ENCODE data around the gene MAGEL2. TPM values are rescaled to one million over a fixed set of nuclear protein-coding genes. Genes with fewer than 3 reads are reported as not detected.
"Not testable (repeated sequence)": the region's sequence is repeated elsewhere in the genome, so short reads cannot be mapped to it uniquely, and the experiment has no call there.

The MAGEL2 gene
- total RNA-seq, 2 donors from 2014 or later: not detected

DNA sequence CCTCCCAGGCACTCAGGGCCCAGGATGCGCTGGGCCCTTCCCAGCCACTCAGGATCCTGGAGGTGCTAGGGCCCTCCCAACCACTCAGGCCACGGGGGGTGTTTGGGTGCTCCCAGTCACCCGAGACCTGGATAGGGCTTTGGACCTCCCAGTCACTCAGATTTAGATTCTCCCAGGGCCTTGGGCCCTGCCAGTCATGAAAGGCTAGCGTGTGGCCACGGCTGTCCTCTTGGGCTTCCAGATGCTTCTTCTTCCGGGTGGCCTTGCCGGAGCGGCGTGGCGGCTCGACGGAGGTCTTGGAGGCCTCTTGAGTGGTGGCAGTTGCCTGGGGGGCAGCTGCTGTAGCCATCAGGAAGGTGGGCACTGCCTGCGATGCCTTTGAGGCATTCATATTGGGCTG, 2.8 kb downstream of the MAGEL2 start:
- H3K36me3 Mint-ChIP-seq (ENCODE audit: low read depth): no peaks in the 10 kb centered on the region
- no peak for ATAC-seq (replicated peaks)
- H3K9me3 Mint-ChIP-seq: no peaks in the 10 kb centered on the region
- H3K27me3 Mint-ChIP-seq: peaks cover 10% of the 10 kb centered on the region
- H3K27ac Mint-ChIP-seq: no peak overlapping the region
- no peaks in the 10 kb centered on the region for H3K4me1 Mint-ChIP-seq
- H3K4me3 Mint-ChIP-seq: no peak overlapping the region

DNA sequence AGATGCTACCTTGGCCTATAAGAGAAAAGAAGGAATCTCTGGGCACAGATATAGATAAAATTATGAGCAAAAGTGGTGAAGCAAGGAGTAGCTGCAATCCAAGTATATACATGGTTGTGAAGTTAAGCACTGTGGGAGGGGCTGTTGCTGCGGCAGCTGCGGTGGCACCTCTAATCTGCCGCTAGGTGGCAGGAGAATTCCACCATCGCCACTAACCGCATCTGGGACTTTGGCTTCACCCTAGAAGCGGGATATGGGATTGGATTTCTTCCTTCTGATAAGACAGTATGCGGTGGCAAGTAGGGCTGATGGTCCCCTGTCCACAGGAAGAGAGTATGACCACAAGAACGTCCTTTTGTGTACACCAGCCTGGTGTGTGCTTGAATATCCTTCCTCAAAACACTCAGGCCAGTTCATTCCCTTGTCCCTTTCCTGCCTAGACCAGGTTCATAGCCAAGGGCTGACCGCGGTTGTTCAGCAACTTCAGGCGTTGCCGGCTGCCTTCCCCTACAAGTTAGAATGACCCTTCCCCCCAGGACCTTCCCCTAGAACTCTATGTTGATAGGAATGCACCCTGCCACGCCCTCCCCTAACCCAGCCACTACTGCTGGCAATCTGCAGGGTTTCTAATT, 5.1 kb downstream of the MAGEL2 start:
- Mint-ChIP-seq H3K4me3 (no peak overlapping the region), H3K9me3 (no peaks in the 10 kb centered on the region), H3K27me3 (peaks cover 4% of the 10 kb centered on the region), H3K4me1 (no peaks in the 10 kb centered on the region), H3K36me3 (ENCODE audit: low read depth) (no peaks in the 10 kb centered on the region), H3K27ac (no peak overlapping the region)
- ATAC-seq (replicated peaks): peak; percentile 59

DNA sequence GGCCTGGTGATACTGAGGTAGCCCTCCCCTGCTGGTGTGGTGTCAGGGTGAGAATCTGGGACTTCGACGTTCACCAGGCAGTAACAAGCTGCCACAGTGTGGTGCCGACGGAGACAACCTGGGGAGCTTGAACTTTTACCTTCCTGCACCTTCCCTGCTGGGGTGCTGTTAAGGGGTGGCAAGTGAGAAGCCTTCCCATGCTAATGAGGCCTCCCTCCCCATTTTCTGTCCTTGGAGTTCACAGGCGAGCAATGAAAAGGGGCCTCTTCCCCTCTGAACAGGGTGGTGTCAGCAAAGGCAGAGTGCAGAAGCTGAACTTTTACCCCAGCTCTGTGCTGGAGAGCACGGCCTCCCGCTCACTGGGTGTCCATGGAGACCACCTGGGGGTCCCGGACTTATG, 13.5 kb downstream of the MAGEL2 start:
- Mint-ChIP-seq H3K4me1 (no peaks in the 10 kb centered on the region), H3K27me3 (no peaks in the 10 kb centered on the region), H3K36me3 (ENCODE audit: low read depth) (no peaks in the 10 kb centered on the region)

DNA sequence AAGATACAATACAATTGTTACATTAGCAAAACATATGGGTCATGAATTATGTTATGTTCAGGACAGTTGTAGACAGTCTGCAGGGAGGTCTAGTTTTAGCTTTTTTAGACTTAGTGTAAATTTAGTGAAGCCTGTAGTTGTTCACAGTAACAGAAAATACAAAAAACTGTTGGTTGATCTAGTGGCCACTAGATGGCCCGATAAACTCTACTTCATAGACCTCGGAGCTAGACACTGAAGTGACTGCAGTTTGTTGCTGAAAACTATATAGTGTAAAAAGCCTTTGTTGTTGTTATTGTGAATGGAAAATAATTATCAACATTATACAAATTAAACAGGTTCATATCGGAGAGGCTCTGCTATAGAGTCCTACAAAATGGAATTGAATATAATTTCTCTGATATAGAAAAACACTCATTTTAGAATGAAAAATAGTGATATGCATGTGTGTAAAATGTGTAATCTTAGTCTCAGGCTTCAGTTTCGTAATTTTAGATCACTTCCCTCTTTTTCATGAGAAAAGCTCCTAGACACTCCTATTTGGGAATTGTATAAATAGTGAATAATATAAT, 18.3 kb downstream of the MAGEL2 start:
- Mint-ChIP-seq H3K4me3 (no peak overlapping the region), H3K36me3 (ENCODE audit: low read depth) (no peaks in the 10 kb centered on the region), H3K27ac (no peak overlapping the region), H3K4me1 (no peaks in the 10 kb centered on the region), H3K27me3 (peaks cover 9% of the 10 kb centered on the region), H3K9me3 (no peaks in the 10 kb centered on the region)
- no peak for ATAC-seq (replicated peaks)

More for the DNA sequence above, 13.5 kb downstream of the MAGEL2 start:
- Mint-ChIP-seq H3K27ac (no peak overlapping the region), H3K9me3 (no peaks in the 10 kb centered on the region), H3K4me3 (no peak overlapping the region)
- no peak for ATAC-seq (replicated peaks)

DNA sequence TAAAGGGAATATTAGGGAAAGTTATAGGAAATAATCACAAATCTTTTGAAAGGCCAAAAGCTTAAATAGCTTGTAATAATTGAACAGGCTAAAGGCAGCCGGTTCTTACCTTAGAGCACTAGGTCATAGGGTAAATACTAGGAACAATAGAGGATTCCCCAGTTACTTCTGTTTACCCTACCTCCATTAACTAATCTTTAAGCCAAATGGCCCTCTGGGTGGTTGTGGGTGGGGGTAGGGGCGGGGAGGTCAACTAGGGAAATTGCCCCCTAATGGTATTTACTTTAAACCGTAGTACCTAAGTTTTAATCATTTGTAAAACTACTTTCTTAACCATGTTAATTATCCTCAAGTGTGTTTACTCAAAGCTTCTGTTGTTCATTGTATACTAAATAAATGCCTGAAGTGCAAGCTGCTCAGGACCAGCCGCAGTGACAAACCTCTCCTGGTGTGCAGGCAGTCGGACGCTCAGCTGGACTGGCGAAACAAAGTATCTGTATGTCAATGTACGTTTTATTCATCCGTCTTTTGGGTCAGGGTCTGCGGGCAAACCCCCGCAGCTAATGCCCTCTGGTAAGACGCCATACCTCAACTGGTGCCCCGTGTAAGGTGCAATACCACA, 18.9 kb downstream of the MAGEL2 start:
- Mint-ChIP-seq H3K27me3 (peaks cover 9% of the 10 kb centered on the region), H3K4me1 (no peaks in the 10 kb centered on the region), H3K36me3 (ENCODE audit: low read depth) (no peaks in the 10 kb centered on the region), H3K4me3 (no peak overlapping the region), H3K9me3 (no peaks in the 10 kb centered on the region), H3K27ac (no peak overlapping the region)
- ATAC-seq (replicated peaks): no peak

DNA sequence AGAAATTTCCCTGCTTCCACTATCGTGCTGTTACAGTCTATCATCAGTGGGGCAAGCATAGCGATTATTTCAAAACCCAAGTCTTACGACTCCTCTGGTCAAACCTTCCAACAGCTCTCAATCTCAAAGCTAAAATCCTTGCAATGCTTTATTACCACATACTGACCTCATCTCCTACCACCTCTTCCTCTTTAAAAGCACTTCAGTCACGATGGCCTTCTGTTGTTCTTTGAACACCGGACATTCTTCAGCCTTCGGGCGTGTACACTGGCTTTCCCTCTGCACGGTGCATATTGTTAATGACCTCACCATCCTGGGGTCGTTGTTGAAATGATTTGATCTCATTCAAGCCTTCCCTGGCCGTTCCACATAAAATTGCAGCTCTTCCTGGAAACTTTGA, 31.1 kb downstream of the MAGEL2 start:
- peaks cover 5% of the 10 kb centered on the region for H3K9me3 Mint-ChIP-seq
- ATAC-seq (replicated peaks): no peak
- H3K4me1 Mint-ChIP-seq: no peaks in the 10 kb centered on the region
- no peaks in the 10 kb centered on the region for H3K36me3 Mint-ChIP-seq (ENCODE audit: low read depth)
- no peaks in the 10 kb centered on the region for H3K27me3 Mint-ChIP-seq
- no peak overlapping the region for H3K4me3 Mint-ChIP-seq
- no peak overlapping the region for H3K27ac Mint-ChIP-seq

DNA sequence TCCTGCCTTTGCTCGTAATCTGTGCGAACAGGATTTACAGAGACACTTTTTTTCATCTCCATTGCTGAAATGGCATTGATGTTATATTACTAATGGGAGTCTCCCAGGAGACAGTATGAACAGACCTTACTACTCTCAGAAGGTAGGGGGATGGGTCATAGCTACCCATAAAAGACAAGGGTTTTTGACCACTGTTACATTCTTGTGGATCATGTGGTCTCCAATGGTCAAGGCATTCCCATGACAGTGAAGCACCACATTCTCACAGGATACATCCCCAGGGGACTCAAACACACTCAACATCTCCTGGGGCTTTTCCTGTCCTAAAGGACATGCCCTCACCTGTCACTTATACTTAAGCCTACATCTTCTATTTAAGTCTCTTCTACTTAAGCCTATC, 41.4 kb downstream of the MAGEL2 start:
- Mint-ChIP-seq H3K4me1 (no peaks in the 10 kb centered on the region), H3K36me3 (ENCODE audit: low read depth) (no peaks in the 10 kb centered on the region), H3K27me3 (no peaks in the 10 kb centered on the region), H3K9me3 (peaks cover 9% of the 10 kb centered on the region), H3K27ac (no peak overlapping the region), H3K4me3 (no peak overlapping the region)
- ATAC-seq (replicated peaks): no peak

DNA sequence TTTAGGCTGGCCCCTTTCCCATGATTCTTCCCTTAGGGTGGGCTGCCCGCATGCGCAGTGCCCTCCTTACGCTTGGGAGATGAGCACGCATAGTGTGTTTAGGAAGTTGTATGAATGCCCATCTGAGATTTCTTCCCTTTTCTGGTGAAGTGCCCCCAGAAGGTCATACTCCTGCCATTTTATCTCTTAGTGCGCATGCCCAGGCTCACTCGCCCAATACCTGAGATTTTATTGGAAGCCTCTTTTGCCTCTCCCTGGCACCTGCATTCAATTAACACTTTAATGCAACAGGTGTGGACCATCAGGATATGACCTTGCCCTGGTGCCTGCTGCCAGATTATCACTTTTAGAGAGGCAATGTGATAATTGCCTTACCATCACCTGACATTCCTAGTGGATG, 45.5 kb downstream of the MAGEL2 start:
- Mint-ChIP-seq H3K4me3 (no peak overlapping the region), H3K27me3 (no peaks in the 10 kb centered on the region), H3K36me3 (ENCODE audit: low read depth) (no peaks in the 10 kb centered on the region), H3K9me3 (peaks cover 9% of the 10 kb centered on the region), H3K4me1 (no peaks in the 10 kb centered on the region), H3K27ac (no peak overlapping the region)
- ATAC-seq (replicated peaks): no peak

DNA sequence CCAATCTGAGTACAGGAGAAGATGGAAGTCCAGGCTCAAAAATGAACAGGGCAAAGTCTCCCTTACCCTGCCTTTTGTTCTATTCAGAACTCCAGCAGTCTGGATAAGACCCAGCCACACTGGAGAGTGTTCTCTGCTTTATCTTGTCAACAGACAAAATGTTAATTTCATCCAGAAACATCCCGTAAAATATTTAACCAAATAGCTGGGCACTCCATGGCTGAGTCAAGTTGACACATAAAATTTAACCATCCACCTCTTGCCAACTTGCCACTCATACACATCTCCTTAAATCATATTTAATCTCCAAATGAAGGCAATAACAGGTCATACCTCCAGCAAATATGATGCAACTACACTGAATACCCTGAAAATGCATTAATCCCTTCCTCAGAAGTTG, 48.6 kb downstream of the MAGEL2 start:
- H3K36me3 Mint-ChIP-seq (ENCODE audit: low read depth): no peaks in the 10 kb centered on the region
- H3K27me3 Mint-ChIP-seq: no peaks in the 10 kb centered on the region
- H3K27ac Mint-ChIP-seq: no peak overlapping the region
- no peak for ATAC-seq (replicated peaks)
- peaks cover 9% of the 10 kb centered on the region for H3K9me3 Mint-ChIP-seq
- no peaks in the 10 kb centered on the region for H3K4me1 Mint-ChIP-seq
- H3K4me3 Mint-ChIP-seq: no peak overlapping the region

DNA sequence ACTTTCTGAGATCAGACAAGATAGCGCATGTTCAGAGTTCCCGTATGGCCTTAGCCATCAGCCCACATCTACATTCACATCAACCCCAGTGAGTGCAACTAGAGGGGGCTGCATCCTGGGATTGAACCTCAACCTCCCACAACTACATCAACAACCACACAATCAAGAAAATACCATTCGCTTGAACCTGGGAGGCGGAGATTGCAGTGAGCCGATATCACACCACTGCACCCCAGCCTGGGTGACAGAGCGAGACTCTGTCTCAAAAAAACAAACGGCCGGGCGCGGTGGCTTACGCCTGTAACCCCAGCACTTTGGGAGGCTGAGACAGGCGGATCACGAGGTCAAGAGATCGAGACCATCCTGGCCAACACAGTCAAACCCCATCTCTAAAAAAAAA, 50.4 kb downstream of the MAGEL2 start:
- H3K4me1 Mint-ChIP-seq; ATAC-seq (replicated peaks); H3K27me3 Mint-ChIP-seq; H3K9me3 Mint-ChIP-seq; H3K36me3 Mint-ChIP-seq (ENCODE audit: low read depth); H3K27ac Mint-ChIP-seq; H3K4me3 Mint-ChIP-seq: not testable (repeated sequence)

DNA sequence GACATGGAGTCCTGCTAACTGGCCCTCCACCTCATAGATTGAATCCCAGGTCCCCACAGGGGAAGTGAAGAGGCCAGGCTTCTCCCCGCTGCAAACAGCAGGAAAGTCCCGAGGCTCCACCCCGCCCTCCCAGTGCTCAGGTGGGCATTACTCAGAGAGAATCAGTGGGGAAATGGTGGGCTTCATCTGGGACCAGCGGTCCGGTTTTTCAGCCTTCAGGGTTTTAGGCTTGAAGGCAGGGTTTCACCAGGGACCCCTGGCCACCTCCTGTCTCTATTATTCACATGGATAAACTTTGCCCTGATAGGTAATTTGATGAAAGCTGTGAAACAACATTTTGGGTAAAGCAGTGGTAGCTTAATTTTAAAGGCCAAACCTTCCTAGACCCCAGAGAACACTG, 50.9 kb downstream of the MAGEL2 start:
- Mint-ChIP-seq H3K27ac (no peak overlapping the region), H3K9me3 (no peaks in the 10 kb centered on the region), H3K27me3 (no peaks in the 10 kb centered on the region), H3K36me3 (ENCODE audit: low read depth) (no peaks in the 10 kb centered on the region), H3K4me1 (no peaks in the 10 kb centered on the region), H3K4me3 (no peak overlapping the region)
- ATAC-seq (replicated peaks): no peak

DNA sequence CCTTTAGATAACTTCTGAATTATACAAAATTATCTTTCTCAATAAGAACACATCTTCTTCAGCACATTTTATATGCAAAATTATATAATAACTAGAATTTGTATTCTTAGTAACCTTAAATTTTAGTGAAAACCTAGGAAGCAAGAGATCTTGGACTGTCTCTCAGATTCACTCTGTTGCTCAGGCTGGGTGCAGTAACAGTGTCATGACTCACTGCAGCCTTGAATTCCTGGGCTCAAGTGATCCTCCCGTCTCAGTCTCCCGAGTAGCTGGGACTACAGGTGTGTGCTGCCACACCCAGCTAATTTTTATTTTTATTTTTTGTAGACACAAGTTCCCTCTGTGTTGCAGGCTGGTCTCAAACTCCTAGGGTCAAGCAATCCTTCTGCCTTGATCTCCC, 52.3 kb downstream of the MAGEL2 start:
- ATAC-seq (replicated peaks): no peak
- H3K27me3 Mint-ChIP-seq: peaks cover 2% of the 10 kb centered on the region
- no peak overlapping the region for H3K27ac Mint-ChIP-seq
- peaks cover 3% of the 10 kb centered on the region for H3K9me3 Mint-ChIP-seq
- no peaks in the 10 kb centered on the region for H3K4me1 Mint-ChIP-seq
- no peaks in the 10 kb centered on the region for H3K36me3 Mint-ChIP-seq (ENCODE audit: low read depth)
- H3K4me3 Mint-ChIP-seq: no peak overlapping the region

DNA sequence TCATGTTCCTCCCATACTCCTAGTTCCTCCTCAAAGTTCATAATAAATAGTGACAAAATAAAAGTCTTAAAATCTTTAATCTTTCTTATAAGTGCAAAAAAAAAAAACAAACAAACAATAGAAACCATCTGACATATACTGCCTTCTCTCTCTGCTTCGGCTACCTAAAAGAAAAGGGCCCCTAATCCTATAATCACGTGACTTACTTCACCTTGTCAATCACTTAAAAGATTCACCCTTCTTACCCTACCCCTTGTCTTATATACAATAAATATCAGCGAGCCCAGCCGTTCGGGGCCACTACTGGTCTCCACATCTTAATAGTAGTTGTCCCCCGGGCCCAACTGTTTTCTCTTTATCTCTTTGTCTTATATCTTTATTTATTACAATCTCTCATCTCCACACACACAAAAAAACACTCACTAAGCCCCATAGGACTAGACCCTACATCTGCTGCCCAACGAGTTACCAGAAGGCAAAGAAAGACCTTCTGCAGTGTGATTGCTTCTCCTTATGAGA, 53.4 kb downstream of the MAGEL2 start:
- H3K4me1 Mint-ChIP-seq: no peaks in the 10 kb centered on the region
- no peak for ATAC-seq (replicated peaks)
- peaks cover 5% of the 10 kb centered on the region for H3K27me3 Mint-ChIP-seq
- no peaks in the 10 kb centered on the region for H3K36me3 Mint-ChIP-seq (ENCODE audit: low read depth)
- H3K4me3 Mint-ChIP-seq: no peak overlapping the region
- H3K9me3 Mint-ChIP-seq: peaks cover 5% of the 10 kb centered on the region
- H3K27ac Mint-ChIP-seq: no peak overlapping the region

Measured in activated T-helper 17 cell treated with anti-CD3 and anti-CD28 coated beads, Interleukin-2, amount 50 U/mL, for 72 hours (primary cell).